Ecto neural progenitor cell (in vitro differentiated cells): ENCODE results near the gene TCN2.
"Not testable (repeated sequence)": the region's sequence is repeated elsewhere in the genome, so short reads cannot be mapped to it uniquely, and the experiment has no call there.

Experiments used
- DNase-seq: peaks from one replicate; pipeline ENCODE4 v3.0.0-alpha.2; 2018; ENCODE audit warnings: low spot score

The TCN2 gene

DNA sequence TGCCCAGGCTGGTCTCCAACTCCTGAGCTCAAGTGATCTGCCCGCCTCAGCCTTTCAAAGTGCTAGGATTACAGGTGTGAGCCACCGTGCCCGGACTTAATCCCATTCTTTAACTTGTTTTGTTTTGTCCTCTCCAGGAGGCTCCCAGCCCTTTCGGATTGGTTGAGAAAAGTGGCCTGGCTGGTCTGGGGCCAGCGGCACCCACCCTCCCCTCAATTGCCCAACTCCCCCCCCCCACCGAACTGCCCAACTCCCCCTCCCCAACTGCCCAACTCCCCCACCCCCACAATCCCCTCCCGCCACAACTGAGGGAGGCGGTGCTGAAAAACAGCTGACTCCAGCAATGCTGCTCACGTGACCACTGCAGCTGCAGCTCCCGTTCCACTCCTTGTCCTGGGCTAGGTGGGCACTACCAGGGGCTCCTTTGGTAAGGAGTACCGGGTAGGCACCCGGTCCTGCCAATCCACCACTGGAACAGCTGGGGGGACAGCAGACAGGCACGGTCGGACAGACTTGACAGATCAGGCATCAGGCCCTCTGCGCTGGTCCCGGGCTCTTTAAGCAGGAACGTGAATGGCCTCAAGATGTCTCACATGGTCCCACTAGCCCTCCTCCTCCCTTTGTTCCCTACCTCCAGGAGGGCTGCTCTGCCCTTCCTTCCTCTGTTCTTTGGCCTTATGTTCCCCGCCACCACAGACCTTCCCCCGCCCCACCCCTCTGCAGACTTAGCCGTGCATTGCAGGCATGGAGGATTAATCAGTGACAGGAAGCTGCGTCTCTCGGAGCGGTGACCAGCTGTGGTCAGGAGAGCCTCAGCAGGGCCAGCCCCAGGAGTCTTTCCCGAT, at the start of gene TCN2:
Gene TCN2, plus strand, starts transcription at position 720 of the 845 bp plus-strand sequence. CDS start 158 bp downstream, outside the sequence.
- DNase-seq, result peak; percentile 92

DNA sequence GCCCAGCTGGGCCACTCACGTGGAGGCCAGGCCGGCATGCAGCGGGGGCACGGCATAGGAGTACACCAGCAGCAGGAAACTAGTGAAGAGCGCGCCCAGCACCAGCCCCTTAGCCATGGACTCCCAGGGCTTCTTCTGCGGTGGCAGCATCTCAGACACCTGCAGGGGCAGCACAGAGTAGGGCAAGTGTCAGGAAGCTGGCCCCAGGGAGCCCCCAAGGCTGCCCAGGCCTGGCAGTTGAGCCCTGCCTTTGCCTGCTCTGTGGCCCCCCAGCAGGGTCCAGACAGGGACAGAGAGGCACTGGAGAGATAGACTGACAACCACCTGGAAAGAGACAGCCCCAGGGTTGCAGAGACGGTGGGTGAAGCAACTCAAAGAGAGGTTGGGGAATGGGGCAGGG, 49.7 kb upstream of the TCN2 start:
- no peak for DNase-seq

DNA sequence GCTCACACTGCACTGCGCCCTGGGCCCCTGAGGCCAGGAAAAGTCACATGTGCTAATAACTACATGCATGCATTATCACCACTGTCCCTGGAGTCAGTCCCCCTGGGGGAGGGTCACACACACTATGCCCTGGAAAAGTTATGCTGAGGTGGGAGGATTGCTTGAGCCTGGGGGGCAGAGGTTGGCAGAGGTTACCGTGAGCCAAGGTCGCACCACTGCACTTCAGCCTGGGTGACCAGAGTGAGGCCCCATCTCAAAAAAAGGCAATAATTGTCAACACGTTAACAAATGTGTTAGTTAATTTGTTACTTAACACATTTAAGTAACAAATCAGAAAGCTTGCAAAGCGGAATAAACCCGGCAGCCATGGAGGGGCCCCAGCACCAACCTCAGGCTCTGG, 47.1 kb upstream of the TCN2 start:
- no peak for DNase-seq

DNA sequence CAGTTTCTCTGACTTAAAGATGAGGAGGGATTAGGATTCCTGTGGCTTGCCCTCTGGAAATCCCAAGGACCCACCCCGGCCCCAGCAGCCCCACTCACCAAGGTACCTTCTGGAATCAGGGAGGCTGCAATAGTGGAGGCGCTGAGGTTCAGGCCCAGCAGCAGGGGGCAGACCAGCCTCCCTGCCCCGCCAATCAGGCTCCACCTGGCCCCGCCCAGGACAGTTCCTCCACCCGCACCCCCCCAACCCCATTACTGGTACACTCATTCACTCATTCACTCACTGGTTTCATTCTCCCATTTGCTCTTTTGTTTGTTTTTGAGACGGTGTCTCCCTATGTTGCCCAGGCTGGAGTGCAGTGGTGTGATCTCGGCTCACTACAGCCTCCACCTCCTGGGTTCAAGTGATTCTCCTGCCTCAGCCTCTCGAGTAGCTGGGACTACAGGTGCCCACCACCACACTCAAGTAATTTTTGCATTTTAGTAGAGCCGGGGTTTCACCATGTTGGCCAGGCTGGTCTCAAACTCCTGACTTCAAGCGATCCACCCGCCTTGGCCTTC, 46.3 kb upstream of the TCN2 start:
- DNase-seq, result not testable (repeated sequence)

DNA sequence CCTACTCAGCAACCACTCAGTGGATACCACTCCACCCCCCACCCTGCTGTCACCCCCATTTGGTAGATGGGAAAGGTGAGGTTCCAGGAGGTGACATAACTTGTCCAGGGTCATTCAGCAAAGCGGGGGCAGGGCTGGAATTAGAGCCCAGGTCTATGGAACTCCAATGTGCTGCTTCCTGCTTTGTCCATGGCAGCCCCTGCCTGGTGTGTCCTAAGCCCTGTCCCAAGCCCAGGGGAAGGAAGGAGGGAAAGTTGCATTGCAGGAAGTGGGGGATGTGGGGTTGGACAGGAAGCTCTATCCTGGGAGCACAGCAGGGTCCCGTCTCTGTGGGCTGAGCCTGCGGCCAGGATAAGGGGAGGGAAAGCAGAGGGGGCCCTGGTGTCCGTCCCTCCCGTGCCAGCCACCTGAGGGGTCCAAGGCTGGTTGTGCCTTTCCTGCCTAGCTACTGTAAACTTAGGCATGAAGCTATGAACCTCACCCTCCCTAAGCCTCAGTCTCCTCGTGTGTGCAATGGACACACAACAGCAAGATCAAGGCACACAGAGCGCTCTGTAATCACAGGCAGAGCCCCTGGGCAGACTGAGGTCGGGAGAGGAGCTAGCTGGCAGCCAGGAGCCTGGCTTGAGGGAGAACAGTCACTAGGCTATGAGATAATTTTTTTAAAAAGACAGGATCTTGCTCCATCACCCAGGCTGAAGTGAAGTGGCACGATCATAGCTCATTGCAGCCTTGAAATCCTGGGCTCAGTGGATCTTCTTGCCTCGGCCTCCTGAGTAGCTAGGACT, 45.4 kb upstream of the TCN2 start:
- DNase-seq, result no peak

DNA sequence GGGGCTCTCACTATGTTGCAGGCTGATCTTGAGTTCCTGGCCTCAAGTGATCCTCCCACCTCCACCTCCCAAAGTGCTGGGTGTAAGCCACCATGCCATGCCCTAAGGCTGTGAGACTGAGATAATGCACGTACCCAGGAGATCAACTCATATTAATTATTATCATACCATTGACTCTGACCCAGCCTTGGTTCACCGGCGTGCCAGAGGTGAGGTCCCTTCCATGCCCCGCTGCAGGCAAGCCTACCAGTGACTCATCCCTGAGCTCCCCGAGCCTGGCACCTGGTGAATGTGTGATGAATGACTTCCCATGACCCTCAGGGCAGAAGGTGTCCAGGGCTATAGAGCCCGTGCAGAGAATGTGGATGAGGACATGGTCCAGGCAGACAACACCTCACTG, 44.6 kb upstream of the TCN2 start:
- DNase-seq, result no peak

DNA sequence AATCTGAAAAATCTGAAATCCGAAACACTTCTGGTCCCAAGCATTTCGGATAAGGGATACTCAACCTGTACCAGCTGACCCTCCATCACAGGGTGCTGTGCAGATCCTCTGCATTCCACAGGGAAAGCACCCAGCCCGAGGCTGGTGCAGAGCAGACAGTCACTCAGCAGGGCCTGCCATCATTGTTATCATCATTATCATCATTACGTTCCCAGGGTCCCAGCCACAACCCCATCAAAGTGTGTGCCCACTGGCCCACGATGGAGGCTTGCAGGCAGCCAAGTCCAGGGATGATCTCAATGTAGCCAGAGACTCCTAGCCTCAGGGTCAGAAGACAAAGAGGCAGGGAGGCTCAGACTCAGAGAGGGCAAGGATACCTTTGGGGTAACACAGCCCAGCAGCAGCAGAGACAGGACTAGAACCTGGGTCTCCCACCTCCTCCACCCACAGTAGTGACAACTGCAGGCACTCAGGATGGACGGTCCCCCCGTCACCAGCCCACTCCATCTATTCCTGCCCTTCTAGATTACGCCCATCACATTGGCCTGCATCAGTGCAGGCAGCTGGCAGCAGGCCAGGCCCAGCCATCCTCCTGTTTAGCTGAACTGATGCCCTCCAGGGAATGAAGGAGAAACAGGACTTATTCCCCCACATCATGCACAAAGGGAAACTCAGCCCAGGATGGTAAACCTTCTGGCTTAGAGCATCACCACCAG, 42.8 kb upstream of the TCN2 start:
- no peak for DNase-seq

DNA sequence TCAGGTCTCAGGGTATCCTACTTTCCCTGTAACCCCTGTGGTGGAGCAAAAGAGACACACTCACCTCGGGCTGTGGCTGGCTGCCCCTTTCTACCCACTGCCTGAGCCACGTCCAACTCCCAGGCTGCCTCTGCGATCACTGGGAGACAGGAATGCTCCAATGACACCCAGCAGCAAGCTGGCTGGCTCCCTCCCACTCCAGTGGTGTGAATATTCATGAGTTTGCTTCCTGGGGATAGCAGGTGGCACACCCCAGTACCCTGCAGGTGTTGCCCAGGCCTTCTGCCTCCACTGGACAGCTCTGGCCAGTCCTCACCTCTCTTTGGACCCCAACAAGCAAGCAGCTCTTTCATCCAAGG, 42.2 kb upstream of the TCN2 start:
- DNase-seq, result no peak

DNA sequence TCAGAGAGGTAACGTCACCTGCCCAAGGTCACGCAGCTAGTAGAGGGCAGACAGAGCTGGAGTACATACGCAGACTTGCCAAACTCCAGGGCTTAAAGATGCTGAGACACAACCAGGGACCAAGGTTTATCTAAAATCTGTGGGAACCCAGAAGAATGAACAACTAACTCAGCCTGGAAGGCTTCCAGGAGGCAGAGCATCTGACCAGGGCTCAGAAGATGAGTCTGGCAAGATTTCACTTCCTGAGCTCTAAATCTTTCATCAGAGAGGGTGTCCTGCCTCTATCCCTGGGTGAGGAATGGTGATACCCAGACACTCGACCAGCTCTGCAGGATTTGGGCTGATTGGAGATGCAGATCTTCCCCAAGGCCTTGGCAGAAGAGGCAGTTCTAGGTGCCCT, 41.6 kb upstream of the TCN2 start:
- no peak for DNase-seq

DNA sequence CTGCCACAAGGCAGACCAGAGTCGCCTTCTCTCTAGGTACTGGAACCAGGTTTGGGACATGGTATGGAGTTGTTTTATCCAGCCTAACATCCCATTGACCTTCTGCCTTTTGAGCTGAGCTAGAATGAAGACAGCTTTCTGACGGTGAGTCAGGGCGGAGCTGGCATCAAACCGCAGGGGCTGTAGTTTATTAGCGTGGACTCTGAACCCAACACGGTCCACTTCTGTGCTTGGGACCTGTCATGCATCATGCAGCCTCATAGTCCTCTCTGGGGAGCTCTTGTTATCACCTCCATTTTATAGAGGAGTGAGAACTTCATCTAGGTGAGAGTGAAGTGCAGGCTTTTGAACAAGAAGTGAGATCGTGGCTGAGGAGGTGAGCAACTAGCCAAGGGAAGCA, 40.8 kb upstream of the TCN2 start:
- DNase-seq, result no peak

DNA sequence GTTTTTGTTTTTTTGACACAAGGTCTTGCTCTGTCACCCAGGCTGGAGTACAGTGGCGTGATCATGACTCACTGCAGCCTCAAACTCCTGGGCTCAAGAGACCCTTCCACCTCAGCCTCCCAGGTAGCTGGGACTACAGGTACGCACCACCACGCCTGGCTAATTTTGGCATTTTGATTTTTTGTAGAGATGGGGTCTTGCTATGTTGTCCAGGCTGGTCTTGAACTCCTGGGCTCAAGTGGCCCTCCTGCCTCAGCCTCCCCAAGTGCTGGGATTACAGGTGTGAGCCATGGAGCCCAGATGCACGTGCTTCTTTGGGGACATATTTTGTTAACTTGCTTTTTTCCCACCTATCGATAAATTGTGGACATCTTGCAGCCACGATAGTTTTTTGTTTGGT, 39.7 kb upstream of the TCN2 start:
- not testable (repeated sequence) for DNase-seq

DNA sequence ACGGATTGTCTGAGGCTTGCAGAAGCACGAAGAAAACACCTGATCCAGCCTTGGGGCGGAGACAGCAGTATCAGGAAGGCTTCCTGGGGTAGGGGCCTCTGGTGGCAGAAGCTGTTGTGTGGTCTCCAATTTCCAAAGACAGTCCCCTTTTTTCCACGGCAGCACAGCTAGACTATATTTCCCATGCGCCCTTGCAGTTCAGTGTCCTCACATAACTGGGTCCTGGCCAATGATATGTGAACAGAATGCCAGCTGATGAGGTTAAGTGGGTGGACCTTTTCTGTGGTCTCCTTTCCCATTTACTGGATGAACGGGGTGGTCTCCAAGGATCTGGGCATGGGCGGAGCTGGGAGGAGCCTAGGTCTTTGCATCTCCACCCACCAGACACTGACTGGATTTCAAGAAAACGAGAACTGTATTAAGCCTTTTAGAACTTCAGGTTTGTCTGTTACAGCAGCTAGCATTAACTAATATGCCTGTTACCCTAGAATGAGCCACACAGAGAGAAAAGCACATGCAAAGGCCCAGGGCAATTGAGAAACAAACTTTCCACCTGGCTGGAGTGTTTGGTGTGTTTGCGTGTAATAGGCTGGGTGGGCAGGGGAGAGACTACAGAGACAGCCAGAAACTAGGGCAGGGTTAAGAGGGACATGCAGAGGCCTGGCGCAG, 38.7 kb upstream of the TCN2 start:
- DNase-seq, result no peak

DNA sequence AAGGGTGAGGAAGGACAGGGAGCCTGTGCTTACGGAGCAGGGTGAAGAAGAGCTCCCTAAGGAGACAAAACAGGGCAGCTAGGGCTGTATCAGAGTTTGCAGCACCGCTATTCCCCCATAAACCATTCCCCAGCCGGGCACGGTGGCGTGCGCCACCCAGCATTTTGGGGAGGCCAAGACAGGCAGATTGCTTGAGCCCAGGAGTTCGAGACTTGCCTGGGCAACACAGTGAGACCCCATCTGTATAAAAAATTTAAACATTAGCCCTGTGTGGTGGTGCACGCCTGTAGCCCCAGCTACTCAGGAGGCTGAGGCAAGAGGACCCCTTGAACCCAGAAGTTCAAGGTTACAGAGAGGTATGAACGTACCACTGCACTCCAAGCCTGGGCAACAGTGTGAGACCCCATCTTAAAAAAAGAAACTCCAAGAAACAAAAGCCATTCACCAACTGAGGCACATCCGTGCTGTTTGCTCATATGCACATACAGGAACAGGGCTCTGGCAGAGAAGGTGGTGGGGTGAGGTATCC, 37.2 kb upstream of the TCN2 start:
- no peak for DNase-seq

DNA sequence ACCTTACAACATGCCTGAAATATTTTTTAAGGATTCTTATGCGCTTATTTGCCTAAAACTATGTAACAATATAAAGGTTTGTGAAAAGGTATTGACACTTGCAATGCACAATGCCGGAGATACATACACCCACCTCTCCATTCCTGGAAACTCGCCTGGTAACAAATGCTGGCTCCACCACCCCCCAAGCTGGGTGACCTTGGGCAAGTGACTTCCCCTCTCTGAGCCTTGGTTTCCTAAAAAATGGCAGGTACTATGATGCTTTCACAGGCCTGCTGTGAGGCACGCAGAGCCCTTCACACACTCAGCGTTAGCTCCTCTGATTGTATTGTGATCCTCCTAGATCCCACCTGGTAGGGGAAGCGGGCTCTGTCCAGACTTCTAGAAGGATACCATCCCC, 34.8 kb upstream of the TCN2 start:
- no peak for DNase-seq

DNA sequence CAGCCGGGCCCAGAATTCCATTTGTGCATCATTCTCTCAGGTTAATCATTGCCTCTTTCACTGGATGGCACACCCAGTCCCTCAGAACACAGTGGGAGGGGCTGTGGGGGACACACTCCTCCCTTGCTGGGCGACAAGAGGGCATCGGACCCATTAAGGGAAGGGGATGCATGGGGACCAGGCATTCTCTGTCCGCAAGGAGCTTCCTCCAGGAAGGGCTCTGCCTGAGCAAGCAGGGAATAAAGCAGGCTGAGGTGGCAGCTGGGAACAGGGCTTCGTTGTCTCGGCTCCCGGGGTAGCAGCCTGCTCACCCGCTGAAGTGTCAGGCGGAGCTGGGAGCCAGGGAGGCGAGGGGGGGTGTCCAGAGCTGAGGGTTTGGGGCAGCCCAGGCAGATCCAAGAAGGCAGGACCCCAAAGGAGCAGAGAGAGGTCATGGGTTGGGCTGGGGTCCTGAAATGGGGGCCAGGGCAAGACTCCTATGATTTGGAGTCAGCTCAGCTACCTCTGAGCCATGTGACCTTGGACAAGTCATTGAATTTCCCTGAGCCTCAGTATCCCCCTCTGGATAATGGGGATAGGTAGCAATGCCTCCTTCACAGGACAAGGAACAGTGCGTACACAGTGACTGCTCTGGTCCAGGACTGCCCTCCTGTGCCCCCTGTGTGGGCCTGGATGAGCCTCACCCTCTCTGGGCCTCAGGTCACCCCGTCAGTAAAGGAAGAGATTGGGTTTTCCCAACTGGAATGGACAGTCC, 34.0 kb upstream of the TCN2 start:
- no peak for DNase-seq

DNA sequence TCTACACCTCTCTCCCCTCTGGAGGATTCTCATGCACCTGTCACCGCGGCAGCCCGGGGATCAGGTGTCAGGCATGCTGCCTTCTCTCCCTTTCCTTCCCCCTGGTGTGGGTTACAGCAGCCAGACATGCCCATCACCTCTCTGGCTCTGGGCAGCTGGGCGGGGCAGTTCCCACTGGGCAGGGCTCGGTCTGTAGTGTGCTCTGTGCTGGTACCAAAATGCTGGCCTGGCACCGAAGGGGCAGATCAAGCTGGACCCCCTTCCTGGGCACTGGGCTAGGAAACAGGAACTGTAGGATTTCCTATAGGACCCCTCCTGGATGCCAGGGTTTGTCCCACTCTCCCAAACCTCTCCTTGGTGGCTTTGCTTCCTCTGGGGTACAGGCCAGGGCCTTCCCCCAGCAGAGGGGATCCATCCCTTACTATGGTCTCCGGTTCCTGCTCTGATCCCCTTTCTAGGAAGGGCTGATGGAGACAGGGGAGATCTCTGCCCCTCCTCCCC, 33.3 kb upstream of the TCN2 start:
- no peak for DNase-seq

DNA sequence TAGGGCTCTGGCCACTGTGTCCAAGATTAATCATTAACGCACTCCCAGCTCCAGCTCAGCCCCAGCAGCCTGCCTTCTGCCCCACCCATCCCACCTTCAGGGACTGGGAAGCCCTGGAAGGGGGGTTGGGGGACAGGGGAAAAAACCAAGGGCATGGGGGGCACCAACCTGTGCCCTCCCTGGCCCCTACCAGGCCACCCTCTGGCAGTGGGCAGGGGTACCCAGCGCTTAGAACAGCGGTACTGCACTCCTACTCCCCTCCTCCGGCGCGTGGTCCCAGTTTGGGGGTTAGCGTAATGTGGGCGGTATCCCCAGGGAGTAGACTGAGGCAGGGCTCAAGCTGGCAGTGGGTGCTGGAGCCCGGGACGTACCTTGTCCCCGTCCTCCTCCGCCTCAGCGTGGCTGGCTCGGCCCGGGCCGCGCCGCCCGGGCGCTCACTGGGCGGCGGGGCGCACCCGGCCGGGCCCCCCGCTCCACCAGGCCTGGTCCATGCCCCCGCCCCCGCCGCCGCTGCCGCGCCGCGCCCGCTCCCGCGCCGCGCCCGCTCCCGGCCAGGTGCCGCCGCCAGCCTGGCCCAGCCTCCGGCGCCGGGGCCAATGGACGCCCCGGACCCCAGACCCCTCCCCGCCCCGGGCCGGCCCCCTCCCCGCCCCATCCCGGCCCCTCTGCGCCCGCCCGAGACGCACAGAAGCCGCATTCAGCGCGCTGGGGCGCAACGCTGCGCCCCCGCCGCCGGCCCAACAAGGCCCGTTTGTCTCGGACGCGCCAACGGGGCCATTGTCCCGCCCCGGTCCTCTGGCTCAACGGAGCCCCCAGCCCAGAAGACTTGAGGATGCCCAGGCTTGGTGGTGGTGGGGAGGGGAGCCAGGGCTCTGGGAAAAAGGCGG, 32.6 kb upstream of the TCN2 start, which contains the start of gene GAL3ST1:
Gene GAL3ST1, minus strand, starts transcription at position 571 of the 887 bp plus-strand sequence. CDS start 17,273 bp downstream, outside the sequence.
- DNase-seq, result peak; percentile 62

DNA sequence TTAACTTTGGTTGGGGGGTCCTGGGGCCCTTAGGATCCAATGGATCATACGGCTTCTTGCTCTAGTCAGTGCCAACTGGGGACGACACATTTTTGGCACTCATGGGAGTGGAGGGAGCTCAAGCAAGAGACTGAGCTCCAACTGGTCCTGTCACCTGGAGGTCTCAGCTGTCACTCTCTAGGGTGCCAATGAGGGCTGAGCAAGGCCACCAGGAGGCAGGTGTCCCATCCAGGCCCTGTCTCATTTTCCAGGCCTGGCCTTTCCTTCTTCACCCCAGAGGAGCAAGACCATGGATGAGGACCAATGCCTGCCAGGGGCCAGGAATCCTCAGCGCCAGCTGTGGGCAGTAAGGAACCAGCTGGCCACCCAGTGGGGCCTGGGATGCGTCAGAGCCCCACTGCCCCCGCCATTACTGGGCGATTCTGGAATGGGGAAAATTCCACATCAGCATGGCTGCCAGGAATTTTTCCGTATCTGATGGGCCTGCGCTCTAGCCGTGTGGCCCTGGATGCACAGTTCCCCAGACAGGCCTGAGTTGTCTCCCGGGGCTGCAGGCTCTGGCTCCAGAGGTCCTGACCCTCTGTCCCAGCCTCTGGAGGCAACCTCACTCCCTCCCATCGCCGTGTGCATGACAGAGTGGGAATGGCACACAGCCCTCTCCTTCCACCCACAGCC, 31.8 kb upstream of the TCN2 start:
- DNase-seq, result no peak

DNA sequence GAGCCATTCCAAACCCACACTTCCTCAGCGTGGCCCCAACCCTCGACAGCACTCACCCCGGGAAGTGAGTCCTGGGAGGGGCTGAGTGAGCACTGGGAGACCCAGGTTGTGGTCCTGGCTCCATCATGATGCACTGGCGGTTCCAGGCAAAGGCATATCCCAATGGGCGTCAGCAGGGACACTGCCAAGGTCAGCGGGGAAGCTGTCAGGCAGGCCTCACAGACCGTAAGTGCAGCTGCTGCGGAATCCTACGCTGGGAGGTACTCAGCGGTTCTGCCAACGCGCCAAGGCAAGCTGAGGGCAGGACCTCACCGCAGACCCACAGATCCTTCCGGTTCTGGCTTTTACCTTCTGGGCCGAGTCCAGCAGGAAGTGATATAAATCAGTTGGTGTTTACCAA, 31.1 kb upstream of the TCN2 start:
- DNase-seq, result no peak
